Measurements from ENCODE around the gene PDF.
A peak's percentile ranks its signal among the peaks of the same experiment; 100 is the strongest.

PDF gene

DNA sequence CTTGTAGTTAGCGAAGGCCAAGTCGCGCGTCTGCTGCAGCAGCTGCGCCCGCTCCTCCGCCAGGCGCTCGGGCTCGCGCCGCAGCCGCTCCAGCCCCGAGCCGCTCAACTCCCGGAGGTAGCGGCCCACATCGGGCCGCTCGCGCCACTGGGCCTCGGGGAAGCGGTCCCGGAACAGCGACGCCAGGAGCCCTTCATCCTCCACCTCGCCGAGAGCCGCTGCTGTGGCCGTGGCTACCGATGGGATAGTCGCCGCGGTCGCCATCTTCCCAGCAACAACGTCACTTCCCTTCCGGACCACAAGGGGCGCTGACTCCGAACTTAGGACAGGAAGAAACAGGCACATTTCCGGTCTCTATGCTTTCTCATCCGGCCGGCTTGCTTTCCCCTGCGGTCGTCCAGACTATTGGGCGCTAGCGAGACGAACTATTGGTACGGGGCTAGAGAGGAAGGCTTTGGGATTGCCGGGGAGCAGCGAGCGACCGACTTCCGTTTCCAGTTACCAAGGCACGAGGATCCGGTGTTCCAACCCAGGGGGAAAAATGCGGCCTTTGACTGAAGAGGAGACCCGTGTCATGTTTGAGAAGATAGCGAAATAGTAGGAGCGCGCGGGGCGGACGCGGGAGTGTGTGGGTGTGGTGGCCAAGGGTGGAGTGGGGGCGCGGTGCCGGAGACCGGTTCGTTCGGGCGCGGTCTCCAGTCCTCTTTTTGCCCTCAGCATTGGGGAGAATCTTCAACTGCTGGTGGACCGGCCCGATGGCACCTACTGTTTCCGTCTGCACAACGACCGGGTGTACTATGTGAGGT is 9.1 kb upstream of the PDF start, which contains the start of the genes COG8 and NIP7:
Gene COG8 (minus strand): TSS at position 276 of the 806 bp plus-strand sequence. CDS start 12 bp downstream, at position 264.
Gene NIP7 (plus strand): TSS at position 484 of the 806 bp plus-strand sequence. CDS start 58 bp downstream, at position 542.
- DNase-seq, result peak; percentile 90

DNA sequence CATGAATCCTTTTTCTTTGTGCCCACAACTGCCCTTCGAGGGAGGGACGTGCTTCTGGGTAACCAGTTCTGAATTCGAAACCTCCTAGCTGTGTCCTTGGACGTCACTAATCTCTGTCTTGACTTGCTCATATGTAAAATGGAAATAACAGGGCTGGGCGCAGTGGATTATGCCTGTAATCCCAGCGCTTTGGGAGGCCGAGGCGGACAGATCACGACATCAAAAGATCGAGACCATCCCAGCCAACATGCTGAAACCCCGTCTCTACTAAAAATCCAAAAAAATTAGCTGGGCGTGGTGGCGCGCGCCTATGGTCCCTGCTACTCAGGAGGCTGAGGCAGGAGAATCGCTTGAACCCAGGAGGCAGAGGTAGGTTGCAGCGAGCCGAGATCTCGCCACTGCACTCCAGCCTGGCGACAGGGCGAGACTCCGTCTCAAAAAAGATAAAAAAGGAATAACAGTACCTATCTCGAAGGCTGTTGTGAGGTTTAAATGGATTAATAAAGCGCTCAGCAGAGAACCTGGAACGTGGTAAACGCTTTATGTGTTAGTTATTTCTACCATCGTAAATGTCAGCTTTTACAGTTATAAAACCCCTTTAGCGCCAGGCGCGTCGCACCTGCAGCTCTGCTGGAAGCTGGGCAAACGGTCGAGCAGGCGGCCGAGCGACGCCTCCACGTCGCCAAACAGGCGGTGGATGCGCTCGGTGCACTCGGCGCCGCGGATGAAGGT is 8.3 kb upstream of the PDF start:
- DNase-seq, result no peak

DNA sequence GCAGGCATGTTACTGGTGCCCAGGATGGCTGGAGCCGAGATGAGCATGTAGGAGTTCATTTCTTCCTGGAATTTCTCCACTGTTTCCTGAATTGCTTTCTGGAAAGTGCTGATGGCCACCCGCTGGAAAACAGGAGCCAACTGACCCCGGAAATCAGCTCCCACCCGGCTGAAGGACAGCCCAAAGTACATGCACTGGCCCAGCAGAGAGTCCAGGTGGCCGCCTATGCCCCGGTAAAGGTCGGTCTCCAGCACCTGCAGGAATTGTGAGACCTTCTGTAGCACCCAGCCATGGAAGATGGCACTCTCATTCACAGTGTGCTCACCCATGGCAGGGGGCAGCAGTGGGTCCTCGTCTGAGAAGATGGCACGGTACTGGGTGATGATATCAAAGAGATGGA is 4.3 kb upstream of the PDF start:
- no peak for DNase-seq

DNA sequence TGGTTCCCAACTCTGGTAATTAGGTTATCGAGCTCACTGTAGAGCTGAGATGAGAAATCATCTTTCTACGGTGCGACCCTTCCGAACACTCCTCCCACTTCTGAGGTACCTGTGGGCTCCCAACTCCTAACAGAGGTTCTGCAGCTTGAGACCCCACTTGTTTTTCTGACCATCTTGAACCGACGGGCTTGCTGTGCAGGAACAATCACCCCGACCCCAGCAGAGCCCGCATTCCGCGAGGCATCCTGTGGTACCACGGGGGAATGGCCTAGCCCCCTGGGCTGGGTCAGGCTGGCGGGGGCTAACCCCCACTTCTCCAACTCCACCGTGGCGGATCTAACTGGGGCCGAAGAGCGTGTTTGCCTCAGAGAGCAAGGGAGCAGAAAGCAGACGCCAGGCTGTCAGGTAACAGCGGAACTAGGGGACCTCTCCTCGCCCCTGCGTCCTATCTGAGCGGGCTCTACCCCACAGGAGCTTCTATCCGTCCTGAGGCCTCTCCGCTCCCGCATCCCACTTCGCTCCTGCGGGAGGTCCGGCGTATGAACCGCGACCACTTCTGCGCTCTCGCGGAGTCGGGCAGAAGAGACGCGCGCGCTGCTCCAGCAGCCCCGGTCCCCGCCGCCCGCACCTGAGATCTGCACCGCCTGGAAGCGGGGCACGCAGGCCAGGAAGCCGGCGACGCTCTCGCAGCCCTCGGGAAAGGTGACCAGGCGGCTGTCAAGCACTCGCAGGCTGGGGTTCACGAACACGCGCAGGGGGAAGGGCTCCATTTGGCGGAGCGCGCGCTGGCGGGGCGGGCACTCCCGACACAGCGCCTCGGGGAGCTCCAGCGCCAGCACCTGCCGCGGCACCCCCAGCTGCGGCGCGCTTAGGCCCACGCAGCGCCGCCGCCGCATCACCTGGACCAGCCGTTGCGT is 761 bp downstream of the PDF start:
- no peak for DNase-seq

DNA sequence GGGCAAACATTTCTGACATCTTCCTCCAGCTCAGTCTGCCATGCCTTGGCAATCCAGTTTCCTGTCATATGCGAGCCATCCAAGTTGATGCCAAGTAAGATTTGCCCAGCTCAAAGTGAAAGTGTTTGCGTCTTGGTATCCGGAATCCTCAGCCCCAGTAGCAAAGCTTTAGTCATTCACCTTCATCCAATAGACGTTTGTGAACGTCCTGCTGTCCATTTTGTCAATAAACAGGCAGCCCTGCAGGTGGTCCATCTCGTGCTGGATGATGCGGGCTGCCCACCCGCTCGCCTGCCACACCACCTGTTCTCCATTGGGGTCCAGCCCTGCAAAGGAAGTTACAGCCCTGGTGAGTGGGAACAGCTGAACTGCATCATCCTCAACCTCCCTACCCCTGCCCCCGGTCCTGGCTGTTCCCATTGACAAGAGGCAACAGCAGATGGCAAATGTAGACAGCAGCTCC is 1.5 kb downstream of the PDF start:
- DNase-seq, result no peak

DNA sequence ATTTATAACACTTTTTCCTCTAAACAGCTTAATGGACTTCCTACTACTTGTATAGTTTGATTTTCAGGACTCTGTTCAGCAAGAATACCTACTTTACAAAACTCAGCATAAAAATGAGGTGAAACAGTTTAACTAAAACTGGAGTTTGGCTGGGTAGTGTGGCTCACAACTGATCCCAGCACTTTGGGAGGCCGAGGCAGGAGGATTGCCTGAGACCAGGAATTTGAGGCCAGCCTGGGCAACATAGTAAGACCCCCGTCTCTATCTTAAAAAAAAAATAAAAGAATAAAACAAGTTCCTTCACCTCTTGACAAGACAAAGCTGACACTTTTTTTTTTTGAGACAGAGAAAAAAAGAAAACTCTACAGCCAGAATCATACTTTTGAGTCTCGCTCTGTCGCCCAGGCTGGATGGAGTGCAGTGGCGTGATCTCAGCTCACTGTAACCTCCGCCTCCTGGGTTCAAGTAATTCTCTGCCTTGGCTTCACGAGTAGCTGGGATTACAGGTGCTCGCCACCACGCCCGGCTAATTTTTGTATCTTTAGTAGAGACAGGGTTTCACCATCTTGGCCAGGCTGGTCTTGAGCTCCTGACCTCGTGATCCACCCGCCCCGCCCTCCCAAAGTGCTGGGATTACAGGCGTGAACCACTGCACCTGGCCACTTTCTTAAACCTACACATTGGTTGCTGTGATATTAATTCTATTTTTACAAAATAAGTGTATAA is 2.6 kb downstream of the PDF start:
- no peak for DNase-seq

DNA sequence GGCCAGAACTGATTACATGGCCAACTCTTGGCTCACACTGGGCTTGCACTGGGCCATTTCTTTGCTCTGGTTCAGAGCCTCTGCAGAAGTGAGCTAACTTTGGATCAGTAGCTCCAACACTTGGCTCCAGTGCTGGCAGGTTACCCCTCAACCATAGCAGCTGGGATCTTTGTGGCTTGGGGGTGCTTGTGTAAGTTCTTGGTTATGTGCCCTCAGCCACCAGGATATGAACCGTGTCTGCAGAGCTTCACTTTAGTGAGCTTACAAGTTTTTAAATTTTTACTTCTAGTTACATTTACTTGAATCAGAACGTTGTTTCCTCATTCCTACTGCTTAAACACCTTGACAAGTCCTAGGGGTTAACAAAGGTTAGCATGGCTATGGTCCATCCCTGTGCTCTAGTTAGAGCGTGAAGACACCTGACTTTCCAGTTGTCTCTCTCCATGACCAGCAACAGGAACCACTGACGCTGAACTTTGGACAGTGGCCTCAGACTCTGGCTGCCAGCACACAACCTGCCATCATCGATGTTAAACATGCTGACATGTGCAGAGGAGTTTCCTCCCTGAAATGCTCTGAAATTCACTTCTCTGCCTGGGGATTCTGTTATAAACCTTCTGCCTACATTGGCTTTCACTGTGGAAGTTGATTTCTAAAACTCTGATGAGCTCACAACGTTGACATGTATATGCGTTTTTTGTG is 4.1 kb downstream of the PDF start:
- no peak for DNase-seq

DNA sequence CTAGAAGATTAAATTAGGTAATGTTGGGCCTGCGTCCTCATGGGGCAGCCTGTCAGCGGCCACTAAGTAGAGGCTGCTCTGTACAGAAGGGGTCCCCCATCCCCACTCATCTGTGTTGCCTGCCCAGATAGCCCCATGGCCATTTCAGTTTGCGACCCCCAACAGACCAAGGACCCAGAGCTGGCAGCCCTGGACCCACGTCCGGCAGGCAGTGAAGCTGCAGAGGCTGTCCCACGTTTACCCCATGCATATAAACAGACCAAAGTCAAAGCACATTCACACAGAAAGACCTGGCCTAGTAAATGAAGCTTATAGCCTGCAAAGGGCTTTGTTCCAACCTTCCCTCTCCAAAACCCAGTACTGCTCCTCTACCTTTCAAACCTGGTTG is 4.6 kb downstream of the PDF start:
- DNase-seq, result no peak

DNA sequence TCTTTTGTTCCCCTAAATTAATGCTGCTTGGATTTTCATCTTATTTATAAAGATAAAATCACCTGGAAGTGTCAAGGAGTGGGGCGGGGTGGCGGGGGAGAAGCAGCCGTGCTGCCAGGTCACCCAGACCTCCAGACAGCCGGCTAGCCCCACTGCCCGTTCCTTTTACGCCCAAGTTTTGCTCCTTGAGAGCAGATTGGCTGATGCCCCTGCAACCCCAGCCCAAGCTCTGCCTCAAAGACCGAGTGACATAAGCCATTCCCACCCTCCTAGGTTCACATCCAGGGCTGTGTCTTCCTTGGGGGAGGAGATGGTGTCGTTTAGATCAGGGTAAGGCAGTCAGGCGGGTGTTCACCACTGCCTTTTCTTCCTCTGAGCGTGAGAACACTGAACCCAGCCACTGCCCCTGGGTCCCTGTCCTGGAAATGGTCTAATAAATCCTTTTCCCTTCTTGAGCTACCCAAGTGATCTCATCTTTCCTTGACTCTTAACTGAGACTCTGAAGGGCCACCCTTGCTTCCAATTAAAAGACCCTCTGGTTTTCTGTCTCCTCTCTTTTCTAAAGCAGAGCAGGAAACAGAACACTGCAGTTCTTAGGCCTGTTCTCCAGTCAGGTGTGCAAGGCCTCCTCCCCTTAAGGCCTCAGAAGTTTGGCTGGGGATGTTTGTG is 5.7 kb downstream of the PDF start:
- no peak for DNase-seq

DNA sequence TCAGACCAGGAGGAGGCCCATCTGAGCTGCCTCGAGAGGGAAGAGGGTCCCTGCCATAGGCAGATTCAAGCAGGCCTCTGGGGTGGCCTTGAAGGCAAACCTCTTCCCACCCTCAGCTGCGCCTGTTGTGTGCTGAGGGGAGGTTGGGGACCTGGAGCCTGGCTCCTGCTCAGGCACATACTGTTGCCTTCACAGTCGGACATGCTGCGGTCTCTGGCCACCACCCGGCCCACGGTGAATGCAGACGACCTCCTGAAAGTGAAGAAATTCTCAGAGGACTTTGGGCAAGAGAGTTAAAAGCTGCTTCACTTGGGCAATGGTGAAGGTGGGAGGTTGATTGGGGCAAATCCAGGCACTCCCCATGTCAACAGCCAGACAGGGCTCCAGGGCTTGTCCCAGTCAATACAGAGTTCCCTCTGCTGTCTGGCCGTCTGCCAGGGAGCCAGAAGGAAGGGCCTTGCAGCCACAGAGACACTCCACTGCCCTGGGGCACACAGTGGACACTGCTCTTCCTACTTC is 6.3 kb downstream of the PDF start:
- DNase-seq, result no peak

DNA sequence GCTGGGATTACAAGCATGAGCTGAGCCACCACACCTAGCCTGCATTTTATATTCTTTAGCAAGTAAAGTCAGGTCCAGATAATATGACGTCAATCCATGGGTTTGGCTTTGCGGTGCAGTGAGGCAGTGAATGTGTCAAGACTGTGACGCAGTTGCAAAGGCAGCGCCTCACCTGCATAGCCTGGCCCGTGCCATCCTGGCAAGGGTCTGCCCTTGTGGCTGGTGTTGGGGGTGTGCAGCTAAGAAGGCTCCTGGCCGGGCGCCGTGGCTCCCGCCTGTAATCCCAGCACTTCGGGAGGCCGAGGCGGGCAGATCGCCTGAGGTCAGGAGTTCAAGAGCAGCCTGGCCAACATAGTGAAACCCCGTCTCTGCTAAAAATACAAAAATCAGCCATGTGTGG is 7.0 kb downstream of the PDF start:
- no peak for DNase-seq

DNA sequence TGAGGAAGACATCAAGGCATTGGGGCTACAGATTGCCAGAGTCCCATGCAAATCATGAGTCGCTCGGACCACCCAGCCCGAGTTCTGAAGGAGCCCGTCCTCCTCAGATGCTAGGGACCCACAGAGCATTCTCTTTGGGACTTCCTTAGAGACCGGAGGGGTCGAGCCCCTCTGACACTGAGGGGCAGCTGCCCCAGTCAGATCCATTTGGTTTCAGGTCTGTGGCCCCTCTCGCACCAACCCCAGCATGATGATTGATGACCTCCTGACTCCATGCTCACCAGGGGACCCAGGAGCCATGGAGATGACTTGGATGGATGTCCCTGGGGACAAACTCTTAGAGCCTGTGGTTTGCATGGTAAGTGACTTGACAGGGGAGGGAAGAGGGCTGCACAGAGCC is 8.0 kb downstream of the PDF start:
- DNase-seq, result no peak

DNA sequence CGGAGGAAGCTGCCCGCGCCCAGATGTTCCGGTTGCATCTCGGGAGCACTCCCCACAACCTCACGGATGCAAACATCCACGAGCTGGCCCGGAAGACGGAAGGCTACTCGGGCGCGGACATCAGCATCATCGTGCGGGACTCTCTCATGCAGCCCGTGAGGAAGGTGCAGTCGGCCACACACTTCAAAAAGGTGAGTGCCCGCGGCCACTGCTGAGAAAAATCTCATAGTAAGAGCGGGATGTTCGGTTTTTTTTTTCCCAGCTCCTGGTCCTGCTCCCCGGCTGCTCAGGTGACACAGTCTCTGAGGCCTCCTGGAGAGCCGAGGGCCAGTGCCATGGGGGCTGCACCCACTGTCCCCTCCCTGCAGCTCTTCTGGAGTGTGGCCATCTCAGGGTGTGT is 9.3 kb downstream of the PDF start:
- DNase-seq, result no peak

DNA sequence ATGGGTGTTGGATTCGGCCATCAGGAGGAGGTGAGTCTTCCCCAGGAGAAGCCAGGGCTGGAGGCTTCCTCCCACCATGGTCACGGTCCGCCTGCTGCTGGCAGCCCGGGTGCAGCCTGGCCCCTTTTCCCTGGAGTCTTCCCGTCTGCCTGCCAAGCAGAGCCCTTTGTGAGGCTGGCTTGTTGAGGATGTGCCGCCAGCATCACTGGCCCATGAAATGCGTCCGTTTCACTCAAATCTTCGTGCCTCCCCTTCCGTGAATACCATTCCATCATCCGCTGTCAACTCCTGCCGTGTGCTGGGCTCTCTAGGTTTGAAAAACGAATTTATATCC is 9.7 kb downstream of the PDF start:
- no peak for DNase-seq

DNA sequence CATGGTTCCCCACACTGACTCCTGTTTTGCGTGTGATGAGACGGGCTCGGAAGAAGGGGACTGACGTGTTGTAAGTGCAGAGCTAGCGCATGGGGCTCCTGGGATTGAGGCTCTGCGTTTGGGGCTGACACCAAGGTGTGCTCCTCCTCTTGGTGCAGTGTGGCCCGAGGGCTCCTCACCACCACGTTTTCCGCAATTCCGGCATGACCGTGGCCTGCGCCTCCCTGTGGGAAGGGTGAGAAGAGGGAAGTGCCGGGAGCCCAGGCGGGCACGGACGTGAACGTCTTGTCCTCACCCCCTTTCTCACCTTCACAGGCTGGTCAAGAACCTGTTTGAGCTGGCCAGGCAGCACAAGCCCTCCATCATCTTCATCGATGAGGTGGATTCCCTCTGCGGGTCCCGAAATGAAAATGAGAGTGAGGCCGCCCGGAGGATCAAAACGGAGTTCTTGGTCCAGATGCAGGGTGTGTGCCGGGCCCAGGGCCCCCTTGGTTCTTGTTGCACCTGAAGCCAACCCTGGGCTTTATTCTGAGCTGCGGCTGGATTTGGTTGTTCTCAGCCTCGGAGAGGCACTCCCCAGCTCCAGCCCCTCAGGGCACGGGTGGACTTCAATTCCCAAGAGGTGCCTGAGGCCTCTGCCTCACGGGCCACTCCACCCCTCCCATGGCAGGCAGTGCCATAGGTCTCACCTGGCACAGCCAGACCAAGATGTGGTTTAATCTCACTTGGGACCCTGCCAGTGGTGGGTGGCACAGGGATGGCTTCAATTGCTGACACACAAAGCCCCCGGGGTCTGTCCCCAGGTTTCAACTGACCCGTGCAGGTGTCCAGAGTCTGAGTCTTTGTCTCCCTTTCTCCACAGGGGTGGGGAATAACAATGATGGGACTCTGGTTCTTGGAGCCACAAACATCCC is 10.3 kb downstream of the PDF start:
- DNase-seq, result no peak

DNA sequence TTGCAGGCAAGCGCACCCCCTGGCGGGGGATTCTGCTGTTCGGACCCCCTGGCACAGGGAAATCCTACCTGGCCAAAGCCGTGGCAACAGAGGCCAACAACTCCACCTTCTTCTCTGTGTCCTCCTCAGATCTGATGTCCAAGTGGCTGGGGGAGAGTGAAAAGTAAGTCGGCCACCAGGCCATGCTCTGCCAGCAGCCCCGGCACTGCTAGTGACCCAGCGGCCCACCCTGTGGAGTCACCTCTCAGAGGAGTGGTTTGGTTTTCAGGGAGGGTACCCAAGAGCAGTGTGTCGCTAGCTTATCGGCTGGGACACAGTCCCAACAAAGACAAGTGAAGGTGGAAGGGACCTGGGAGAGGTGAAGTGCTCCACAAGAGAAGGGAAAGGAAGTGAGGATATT is 11.0 kb downstream of the PDF start:
- DNase-seq, result no peak

DNA sequence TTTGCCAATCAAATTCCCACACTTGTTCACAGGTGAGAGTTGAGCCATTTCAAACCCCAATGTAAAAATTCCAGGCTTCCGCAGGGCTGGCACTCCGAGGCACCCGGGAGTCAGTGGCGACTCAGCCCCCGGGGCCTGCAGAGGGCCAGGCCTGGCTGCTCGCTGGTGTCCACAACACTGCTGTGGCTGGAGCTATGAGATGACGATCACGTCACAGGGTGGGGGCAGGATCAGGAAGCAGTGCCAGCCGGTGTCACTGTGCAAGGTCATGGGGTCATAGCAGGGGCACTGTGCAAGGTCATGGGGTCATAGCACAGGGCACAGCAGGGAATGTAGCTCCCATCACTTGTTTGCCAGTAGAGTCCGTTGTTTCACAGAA is 11.5 kb downstream of the PDF start:
- no peak for DNase-seq

DNA sequence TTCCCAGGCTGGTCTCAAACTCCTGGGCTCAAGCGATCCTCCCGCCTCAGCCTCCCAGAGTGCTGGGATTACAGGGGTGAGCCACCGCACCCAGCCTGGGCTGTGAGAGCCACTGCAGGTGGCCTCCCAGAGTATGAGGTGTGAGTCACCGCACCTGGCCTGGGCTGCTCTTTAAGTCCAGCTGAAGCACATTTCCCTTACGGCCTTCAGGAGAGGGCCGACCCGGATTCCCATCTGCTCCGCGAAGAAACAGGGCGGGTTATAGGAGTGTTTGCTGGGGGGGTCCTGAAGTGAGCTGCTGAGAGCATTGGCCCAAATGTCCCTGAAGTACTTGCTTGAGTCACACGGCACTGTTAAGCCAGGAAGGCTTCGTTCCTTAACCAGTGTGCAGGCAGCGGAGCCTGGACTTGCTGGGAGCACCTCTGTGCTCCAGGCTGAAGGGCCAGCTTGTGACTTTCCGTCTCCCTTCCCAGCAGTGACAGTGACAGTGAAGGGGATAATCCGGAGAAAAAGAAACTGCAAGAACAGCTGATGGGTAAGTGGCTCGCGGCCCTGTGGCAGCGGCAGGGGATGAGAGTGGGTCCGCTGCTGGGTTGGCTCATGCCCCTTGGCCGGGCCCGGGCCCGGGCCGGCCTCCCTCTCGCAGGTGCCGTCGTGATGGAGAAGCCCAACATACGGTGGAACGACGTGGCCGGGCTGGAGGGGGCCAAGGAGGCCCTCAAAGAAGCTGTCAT is 12.0 kb downstream of the PDF start:
- no peak for DNase-seq

DNA sequence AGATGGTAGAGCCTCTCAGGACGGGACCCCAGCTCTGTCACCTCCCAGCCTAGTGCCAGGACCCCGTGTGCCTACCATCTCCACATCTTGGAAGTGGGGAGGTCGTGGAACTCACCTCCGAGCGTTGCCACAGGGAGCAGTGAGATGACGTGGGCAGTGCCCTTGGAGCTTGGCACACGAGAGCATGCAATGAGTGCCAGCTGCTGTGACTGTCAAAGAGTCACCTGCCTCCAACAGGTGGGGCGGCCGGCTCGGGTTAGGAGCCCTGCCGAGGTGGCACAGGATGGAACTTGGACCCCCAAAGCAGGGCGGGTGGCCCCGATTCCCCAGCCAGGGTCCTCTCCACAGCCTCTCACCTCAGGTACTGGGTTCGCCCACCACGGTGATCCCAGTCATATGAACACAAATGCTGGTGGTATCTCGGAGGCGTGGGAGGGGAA is 13.8 kb downstream of the PDF start:
- DNase-seq, result no peak

All from NCI-H526 treated with DMSO at 0.1 percent for 48 hours (cell line).